CD4-positive, alpha-beta T cell (primary cell): Measurements from ENCODE around the gene GUK1. TPM values are rescaled to one million over a fixed set of nuclear protein-coding genes. Genes with fewer than 3 reads are reported as not detected.

ENCODE experiments used
- ATAC-seq: fragments of 200-7000 bp; cut with Tn5 transposase; one replicate; pipeline ENCODE4 v1.10.0; 2022; ENCODE audit warnings: mild to moderate bottlenecking; ENCODE audit not compliant: poor library complexity
- CTCF ChIA-PET: fragments of 350-600 bp; sonication (Branson Sonifier 250); formaldehyde crosslinking; loops from one replicate; lab custom pipeline; 2021; ENCODE audit warnings: antibody characterized with exemption, inconsistent platforms; lab: Charles Lee
- POLR2A ChIA-PET: fragments of 350-600 bp; sonication (Branson Sonifier 250); formaldehyde crosslinking; loops from one replicate; lab custom pipeline; 2021; ENCODE audit warnings: antibody characterized with exemption, inconsistent platforms; lab: Charles Lee
- DNase-seq, 14 experiments: peaks; one replicate each; pipeline ENCODE4 v3.0.0-alpha.2; 2013 to 2020; ENCODE audit warnings: mixed read lengths in 2 of 14
- H3K27ac ChIP-seq, 2 donors: one replicate each; pipeline versions ENCODE4 v1.5.1 to v1.7.0; 2013; ENCODE audit warnings: low read length in 2 of 2, low read depth in 1 of 2, mild to moderate bottlenecking in 1 of 2
- H3K27me3 ChIP-seq, 2 experiments: 1 replicate in 1 of 2; 2 replicates in 1 of 2; pipeline versions ENCODE4 v1.6.1 to v1.7.0; 2013; ENCODE audit warnings: low read length in 2 of 2, control low read depth in 1 of 2, mild to moderate bottlenecking in 1 of 2, moderate library complexity in 1 of 2; ENCODE audit not compliant: insufficient read depth in 2 of 2, control insufficient read depth in 1 of 2
- H3K36me3 ChIP-seq: one replicate; pipeline ENCODE4 v1.6.1; 2013; ENCODE audit warnings: low read length, control low read depth; ENCODE audit not compliant: insufficient read depth
- H3K4me1 ChIP-seq: one replicate; pipeline ENCODE4 v1.6.1; 2013; ENCODE audit warnings: low read length, control low read depth; ENCODE audit not compliant: insufficient read depth
- H3K4me3 ChIP-seq: one replicate; pipeline ENCODE4 v1.5.1; 2013; ENCODE audit warnings: mild to moderate bottlenecking, low read length, moderate library complexity
- H3K9me3 ChIP-seq, 2 experiments: 1 replicate in 1 of 2; 2 replicates in 1 of 2; pipeline versions ENCODE4 v1.6.1 to v1.7.0; 2013; ENCODE audit warnings: low read length in 2 of 2, mild to moderate bottlenecking in 2 of 2, control low read depth in 1 of 2, moderate library complexity in 1 of 2; ENCODE audit not compliant: control insufficient read depth in 1 of 2, insufficient read depth in 1 of 2
- H3K27ac Mint-ChIP-seq: one replicate; pipeline ENCODE4 v1.8.0; 2020; ENCODE audit warnings: mixed read lengths
- H3K27me3 Mint-ChIP-seq: one replicate; pipeline ENCODE4 v1.8.0; 2021; ENCODE audit warnings: mixed read lengths
- H3K36me3 Mint-ChIP-seq: one replicate; pipeline ENCODE4 v1.8.0; 2021; ENCODE audit warnings: low read depth, mixed read lengths
- H3K4me1 Mint-ChIP-seq: one replicate; pipeline ENCODE4 v1.8.0; 2021; ENCODE audit warnings: low read depth, mixed read lengths
- H3K4me3 Mint-ChIP-seq: one replicate; pipeline ENCODE4 v1.8.0; 2020; ENCODE audit warnings: mild to moderate bottlenecking, mixed read lengths
- H3K9me3 Mint-ChIP-seq: one replicate; pipeline ENCODE4 v1.8.0; 2020; ENCODE audit warnings: mixed read lengths
- intact Hi-C, 2 experiments: fragments of 100-400 bp; cut with DNase I in 1 of 2; cut with micrococcal nuclease in 1 of 2; formaldehyde crosslinking; loops; one replicate each; pipeline versions ENCODE4 v1.15.1 to v1.9.0; 2023 to 2025; cut with DNase I, micrococcal nuclease
- total RNA-seq, 174 experiments: library from RNA in 2 of 174; stranded (reverse) in 2 of 174; gene quantifications; one replicate each; pipeline ENCODE4 v1.2.3 and lab custom pipeline; 2021 to 2026
- TF ChIP-seq, protein P1 (sequence below): fragments of 200-600 bp; IDR thresholded peaks from one replicate; pipeline ENCODE4 v1.8.0; 2022; ENCODE audit warnings: antibody characterized with exemption, mild to moderate bottlenecking

The GUK1 gene
- total RNA-seq, 2 experiments from 2014 or later, result 373 to 378 TPM

DNA sequence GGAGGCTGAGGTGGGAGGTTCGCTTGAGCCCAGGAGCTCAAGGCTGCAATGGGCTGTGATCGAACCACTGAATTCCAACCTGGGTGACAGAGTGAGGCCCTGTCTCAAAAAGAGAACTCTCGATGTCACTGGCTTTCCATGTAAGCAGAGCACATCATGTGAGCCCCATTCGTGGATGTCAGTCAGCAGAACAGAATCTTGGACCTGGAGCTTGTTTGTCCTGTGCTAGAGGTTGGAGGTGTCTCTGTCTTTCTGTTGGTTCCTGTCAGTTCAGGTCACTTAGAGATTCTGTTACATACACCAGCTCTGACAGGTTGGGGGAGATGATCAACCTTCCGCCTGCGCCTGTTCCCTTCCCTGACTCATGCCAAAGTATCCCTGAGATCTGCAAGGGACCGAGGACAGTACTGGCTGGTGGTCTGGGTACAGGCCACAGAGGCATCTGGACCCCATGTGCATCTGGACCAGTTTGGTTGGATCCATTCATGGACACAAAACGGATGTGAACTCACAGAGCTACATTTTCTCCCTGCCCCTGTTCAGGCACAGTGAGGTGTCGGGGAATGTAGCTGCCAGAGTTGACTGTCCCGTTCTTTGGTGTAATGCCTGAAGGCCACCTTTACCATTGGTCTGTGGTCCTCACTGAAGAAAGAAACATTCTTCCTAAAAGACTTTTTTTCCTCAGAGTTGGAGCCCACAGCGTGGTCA lies 47.6 kb upstream of the GUK1 start:
- H3K36me3 Mint-ChIP-seq, result peaks cover 86% of the 10 kb centered on the region
- peak overlapping the region; percentile 99 for H3K27ac Mint-ChIP-seq
- CTCF ChIA-PET, result interaction anchor here (0.8 kb wide), 1 partner anchor 93 kb away, joined by 3 read pairs; no protein-coding TSS in a partner anchor

DNA sequence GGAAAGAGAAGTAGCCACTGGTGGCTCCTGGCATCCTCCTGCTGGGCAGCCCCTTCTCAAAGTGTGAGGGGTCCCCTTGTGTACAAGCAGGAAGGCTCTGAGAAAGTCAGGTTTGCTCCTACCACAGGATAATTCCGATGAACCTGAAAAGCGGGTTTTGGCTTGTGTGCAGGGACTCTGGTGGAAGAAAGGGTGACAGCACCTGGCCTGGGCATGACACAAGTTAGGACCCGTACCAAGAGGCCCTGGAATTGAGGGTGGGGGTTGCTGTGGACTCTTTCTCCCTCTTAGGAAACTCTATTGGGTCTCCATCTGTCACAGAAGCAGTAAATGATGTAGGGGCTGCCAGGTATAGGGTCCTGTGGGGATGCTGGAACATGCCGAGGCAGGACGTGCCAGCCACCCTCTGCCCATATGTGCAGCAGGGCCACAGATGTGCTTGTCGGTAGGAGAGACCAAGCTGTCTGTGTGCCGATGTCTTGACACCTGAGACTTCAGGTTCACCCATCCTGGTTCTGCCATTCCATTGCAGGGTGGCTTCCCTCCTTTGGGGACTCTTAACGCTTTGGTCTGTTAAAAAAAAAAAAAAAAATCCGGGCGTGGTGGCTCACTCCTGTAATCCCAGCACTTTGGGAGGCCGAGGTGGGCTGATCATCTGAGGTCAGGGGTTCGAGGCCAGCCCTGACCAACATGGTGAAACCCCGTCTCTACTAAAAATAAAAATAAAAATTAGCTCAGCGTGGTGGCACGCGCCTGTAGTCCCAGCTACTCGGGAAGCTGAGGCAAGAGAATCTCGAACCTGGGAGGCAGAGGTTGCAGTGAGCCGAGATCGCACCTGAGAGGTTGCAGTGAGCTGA lies 46.8 kb upstream of the GUK1 start:
- TF ChIP-seq, protein P1, sequence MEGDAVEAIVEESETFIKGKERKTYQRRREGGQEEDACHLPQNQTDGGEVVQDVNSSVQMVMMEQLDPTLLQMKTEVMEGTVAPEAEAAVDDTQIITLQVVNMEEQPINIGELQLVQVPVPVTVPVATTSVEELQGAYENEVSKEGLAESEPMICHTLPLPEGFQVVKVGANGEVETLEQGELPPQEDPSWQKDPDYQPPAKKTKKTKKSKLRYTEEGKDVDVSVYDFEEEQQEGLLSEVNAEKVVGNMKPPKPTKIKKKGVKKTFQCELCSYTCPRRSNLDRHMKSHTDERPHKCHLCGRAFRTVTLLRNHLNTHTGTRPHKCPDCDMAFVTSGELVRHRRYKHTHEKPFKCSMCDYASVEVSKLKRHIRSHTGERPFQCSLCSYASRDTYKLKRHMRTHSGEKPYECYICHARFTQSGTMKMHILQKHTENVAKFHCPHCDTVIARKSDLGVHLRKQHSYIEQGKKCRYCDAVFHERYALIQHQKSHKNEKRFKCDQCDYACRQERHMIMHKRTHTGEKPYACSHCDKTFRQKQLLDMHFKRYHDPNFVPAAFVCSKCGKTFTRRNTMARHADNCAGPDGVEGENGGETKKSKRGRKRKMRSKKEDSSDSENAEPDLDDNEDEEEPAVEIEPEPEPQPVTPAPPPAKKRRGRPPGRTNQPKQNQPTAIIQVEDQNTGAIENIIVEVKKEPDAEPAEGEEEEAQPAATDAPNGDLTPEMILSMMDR, result no peak
- H3K4me3 Mint-ChIP-seq, result no peak overlapping the region
- Histone ChIP-seq H3K36me3 (peaks cover 67% of the 10 kb centered on the region), H3K27me3 (no peaks in the 10 kb centered on the region), H3K27ac (no peak overlapping the region), H3K9me3 (peaks cover 7 to 23% of the 10 kb centered on the region in 2 experiments), H3K4me1 (peaks cover 80% of the 10 kb centered on the region), H3K4me3 (no peak overlapping the region)
- intact Hi-C loops, result no loop called here
- ChIA-PET CTCF (no interaction called here), POLR2A (interaction anchor here (1.1 kb wide), 1 partner anchor 364 kb away, joined by 3 read pairs; no protein-coding TSS in a partner anchor)
- H3K36me3 Mint-ChIP-seq, result peaks cover 86% of the 10 kb centered on the region
- no peaks in the 10 kb centered on the region for H3K27me3 Mint-ChIP-seq
- no peak for ATAC-seq
- H3K27ac Mint-ChIP-seq, result peak overlapping the region; percentile 99
- H3K4me1 Mint-ChIP-seq, result peaks cover 68% of the 10 kb centered on the region
- peak in 2 of 14 experiments; percentile 1 to 13 for DNase-seq
- peaks cover 5% of the 10 kb centered on the region for H3K9me3 Mint-ChIP-seq

More for the DNA sequence above, 47.6 kb upstream of the GUK1 start:
- no peaks in the 10 kb centered on the region for H3K27me3 ChIP-seq
- H3K36me3 ChIP-seq, result peaks cover 65% of the 10 kb centered on the region
- Mint-ChIP-seq H3K9me3 (peaks cover 5% of the 10 kb centered on the region), H3K27me3 (no peaks in the 10 kb centered on the region), H3K4me3 (no peak overlapping the region), H3K4me1 (peaks cover 76% of the 10 kb centered on the region)
- peaks cover 88% of the 10 kb centered on the region for H3K4me1 ChIP-seq
- H3K9me3 ChIP-seq, result peaks cover 7 to 23% of the 10 kb centered on the region in 2 experiments
- ATAC-seq, result no peak
- intact Hi-C loops, result no loop called here
- no peak for DNase-seq
- no peak overlapping the region for H3K4me3 ChIP-seq
- TF ChIP-seq, protein P1, result no peak
- POLR2A ChIA-PET, result interaction anchor here (1.9 to 2.4 kb wide), 2 partner anchors 10 to 17 kb away, joined by 4 to 20 read pairs; partner anchors contain the start of gene ARF1
- no peak overlapping the region for H3K27ac ChIP-seq

DNA sequence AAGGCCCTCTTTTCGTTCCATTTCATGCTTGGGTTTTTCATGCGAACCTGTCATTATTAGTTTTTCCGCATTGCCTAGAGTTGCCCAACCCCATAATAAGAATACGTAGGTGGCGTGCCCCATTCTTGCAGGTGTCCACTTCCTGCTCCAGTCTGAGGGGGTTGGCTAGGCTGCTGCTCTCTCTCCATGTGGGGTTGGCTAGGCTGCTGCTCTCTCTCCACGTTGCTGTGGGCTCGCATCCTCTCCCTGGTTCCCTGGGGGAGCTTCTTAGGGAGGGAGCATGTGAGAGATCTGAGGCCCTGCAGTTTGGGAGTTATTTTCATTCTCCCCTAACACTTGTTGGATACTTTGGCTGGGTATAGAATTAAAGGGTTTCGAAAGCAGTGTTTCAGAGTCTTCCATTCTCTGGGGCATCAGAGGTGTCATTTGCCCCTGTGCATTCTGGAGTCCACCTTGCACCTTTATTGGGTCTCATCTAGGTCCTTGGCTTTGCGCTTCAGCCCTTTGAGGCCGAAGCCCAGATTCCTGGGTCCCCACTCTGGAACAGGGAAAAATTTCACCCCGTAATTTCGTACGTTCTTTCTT lies 45.6 kb upstream of the GUK1 start:
- no peak for DNase-seq
- ATAC-seq, result no peak
- Mint-ChIP-seq H3K27me3 (no peaks in the 10 kb centered on the region), H3K27ac (peak overlapping the region; percentile 33), H3K4me3 (peak overlapping the region; percentile 27), H3K4me1 (peaks cover 62% of the 10 kb centered on the region), H3K36me3 (peaks cover 88% of the 10 kb centered on the region), H3K9me3 (peaks cover 5% of the 10 kb centered on the region)
- POLR2A ChIA-PET, result interaction anchor here (0.7 to 1.1 kb wide), 2 partner anchors 11 to 363 kb away, joined by 3 read pairs; no protein-coding TSS in a partner anchor
- Histone ChIP-seq H3K9me3 (peaks cover 7 to 23% of the 10 kb centered on the region in 2 experiments), H3K27me3 (no peaks in the 10 kb centered on the region), H3K36me3 (peaks cover 71% of the 10 kb centered on the region), H3K4me3 (no peak overlapping the region), H3K27ac (no peak overlapping the region), H3K4me1 (peaks cover 68% of the 10 kb centered on the region)
- intact Hi-C loops, result no loop called here
- CTCF ChIA-PET, result no interaction called here
- TF ChIP-seq, protein P1, result no peak
